ENCODE data around the gene GPR68.

- TF ChIP-seq EZH2phosphoT487 (IDR thresholded peaks at IDR 0.05; ENCODE audit: borderline replicate concordance, low read depth, low read length), result no peak
- no peak for TF ChIP-seq CTCF (conservative IDR thresholded peaks at IDR 0.05; ENCODE audit: low read length)
Measured at GRCh38 chr14:91238085-91238484, 6.4 kb downstream of the GPR68 start.

Data from OCI-LY7 (cell line).